GM18907 (cell line): ENCODE measurements around the gene HBQ1.
"Not testable (repeated sequence)": the region's sequence is repeated elsewhere in the genome, so short reads cannot be mapped to it uniquely, and the experiment has no call there.

Source experiments
- ATAC-seq: cut with Tn5 transposase; IDR thresholded peaks from one replicate; pipeline ENCODE4 v1.9.1; 2021; ENCODE audit warnings: mild to moderate bottlenecking, moderate library complexity; ENCODE audit not compliant: unreplicated experiment

HBQ1 gene

GRCh38 chr16:180101-180675 lies at the start of gene HBQ1:
HBQ1 (plus strand) TSS chr16:180459; CDS start chr16:180487, 28 bp downstream.
- ATAC-seq: no peak

DNA sequence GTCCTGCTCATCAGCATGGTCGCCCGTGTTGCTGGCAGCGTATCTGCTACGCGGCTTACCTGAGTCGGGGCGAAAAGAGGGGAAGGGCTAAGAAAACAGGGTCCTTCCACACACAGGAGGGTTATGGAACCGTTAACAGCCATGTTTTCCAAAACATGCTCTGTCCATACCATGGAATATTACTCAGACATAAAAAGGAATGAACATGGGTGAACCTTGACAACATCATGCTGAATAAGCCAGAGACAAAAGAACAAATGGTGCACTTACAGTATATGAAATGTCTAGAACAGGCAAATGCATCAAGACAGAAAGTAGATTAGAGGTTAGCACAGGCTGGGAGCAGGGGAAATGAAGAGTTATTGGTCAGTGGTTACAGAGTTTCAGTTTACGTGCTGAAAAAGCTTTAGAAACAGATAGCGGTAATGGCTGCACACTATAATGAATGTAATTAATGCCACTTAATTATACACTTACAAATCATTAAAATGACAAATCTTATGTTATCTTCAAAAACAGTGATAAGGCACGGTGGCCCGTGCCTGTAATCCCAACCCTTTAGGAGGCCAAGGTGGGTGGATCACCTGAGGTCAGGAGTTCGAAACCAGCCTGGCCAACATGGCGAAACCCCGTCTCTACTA lies 49.6 kb upstream of the HBQ1 start:
- ATAC-seq: no peak

GRCh38 chr16:132120-132519 lies 48.1 kb upstream of the HBQ1 start:
- no peak for ATAC-seq

DNA sequence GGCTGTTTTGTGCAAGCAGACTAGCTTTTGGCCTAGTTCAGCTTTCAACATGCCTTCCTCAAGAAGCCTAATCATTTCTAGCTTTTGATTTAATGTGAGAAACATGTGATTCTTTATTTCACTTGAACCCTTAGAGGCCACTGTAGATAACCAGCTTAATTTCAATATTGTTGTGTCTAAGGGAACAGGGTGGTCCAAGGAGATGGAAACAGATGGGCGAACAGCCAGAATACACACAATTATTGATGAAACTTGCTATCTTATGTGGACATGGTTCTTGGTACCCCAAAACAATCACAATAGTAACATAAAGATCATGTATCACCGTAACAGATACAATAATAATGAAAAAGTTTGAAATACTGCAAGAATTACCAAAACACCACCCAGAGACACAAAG lies 46.5 kb upstream of the HBQ1 start:
- no peak for ATAC-seq

- ATAC-seq: no peak
Measured at GRCh38 chr16:138049-138417, 42.2 kb upstream of the HBQ1 start.

DNA sequence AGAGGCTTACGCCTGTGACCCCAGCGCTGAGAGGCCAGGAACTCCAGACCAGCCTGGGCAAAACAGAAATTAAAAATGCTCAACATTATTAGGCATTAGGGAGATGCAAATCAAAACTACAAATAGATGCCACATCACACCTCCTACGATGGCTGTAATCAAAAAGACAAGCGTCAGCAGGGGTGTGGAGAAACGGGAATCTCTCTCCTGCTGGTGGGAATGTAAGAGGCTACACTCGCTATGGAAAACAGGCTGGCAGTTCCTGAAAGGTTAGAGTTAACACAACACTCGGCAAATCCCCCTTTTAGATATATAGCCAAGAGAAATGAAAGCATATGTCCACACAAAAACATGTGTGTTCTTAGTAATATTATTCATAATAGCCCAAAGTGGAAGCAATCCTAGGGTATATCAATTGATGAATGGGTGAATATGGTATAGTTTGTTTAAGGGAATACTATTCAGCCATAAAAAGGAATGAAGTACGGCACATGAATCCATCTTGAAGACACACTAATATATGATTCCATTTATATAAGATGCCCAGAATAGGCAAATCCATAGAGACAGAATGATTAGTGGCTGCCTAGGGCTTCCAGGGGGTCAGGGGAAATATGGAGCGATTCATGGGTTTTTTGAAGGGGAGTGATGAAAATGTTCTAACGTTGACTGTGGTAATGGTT lies 39.9 kb upstream of the HBQ1 start:
- ATAC-seq: no peak

DNA sequence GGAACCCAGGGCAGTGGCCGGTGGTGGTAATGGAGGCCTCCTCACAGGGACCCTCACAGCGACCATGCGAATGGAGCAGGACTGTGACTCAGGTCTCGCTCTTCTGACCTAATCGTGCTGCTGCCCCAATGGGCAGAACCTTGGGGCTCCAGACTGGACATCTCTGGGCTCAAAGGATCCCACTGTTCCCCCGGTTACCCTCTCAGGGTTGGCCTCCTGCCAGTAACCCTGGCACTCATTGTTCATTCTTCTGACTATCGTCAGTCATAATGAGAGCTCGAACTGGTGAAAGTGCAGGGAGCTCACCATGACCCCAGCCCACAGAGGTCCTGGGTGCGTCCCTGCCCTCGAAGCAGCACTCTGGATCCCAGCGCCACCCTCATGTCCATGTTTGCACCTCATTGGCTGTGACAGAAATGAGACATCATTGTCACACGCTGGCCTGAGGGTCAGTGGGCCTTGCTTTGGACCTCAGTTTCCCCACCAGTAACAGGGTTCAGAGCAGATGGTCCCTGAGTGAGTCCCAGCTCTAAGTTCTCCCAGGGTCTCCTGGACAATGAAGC lies 37.8 kb upstream of the HBQ1 start:
- ATAC-seq: no peak

- ATAC-seq: no peak
Measured at GRCh38 chr16:143047-143446, 37.2 kb upstream of the HBQ1 start.

- ATAC-seq: no peak
Measured at GRCh38 chr16:143456-143855, 36.8 kb upstream of the HBQ1 start.

DNA sequence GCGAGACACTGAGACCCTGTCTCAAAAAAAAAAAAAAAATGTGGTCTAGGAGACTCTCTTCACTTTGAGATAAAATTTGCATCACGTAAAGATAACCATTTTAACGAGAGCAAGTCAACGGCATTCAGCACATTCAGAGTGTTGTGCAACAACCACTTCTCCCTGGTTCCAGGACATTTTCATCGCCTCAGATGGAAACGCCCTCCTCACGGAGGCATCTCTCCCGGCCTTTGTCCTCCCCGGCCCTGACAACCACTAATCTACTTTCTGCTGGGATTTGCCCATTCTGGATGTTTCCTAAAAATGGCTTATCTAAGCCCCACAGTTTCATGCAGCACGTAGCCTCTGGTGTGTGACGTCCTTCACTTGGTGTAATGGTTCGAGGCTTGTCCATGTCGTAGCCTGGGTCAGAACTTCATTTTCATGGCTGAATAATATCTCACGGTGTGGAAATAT lies 35.4 kb upstream of the HBQ1 start:
- no peak for ATAC-seq

DNA sequence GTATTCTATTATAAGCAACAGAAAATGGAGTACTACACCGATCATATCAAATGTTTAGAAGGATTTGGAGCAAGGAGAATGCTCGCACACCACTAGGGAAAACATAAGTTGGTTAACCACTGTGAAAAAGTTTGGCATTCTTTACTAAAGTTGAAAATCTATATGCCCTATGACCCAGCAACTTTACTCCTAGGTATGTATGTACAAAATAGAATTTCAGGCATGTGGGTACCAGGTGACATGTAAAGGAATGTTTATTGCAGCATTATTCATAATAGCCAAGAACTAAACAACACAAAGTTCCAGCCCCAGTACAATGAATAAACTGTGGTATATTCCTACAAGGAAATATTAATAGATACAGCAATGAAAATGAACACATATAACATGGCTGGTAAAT lies 33.6 kb upstream of the HBQ1 start:
- no peak for ATAC-seq

DNA sequence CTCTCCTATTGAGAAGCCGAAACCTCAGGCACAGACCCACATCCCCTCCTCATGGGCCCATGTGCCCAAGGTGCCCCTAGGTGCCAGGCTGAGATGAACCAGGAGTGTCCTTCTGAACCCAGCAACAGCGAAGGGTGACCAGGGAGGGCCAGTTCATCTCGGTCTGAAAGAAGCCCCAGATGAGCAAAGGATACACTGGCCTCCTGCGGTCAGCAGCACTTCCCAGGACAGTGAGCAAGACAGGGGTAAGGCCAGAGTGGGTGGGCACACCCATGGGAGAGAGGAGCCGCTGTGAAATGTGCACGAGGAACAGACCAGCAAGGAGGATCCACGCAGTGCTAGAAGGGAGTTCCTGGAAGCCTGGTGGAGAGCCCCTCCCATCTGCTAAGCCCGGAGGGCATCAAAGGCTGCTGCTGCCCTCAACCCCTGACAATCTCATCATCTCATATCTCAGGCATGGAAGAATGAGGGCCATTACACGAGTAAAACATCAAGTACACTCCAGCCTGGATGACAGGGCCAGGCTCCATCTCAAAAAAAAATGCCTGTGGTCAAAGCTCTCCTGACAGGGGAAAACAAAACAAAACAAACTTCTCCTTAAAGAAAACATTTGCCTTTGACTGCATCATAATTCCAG lies 31.1 kb upstream of the HBQ1 start:
- ATAC-seq: no peak

- no peak for ATAC-seq
Measured at GRCh38 chr16:152141-153128, 27.8 kb upstream of the HBQ1 start, which contains the start of gene HBZ. HBZ (plus strand) TSS chr16:152644; CDS start chr16:152910, 266 bp downstream.

- ATAC-seq: not testable (repeated sequence)
Measured at GRCh38 chr16:153129-153521, 27.1 kb upstream of the HBQ1 start.

DNA sequence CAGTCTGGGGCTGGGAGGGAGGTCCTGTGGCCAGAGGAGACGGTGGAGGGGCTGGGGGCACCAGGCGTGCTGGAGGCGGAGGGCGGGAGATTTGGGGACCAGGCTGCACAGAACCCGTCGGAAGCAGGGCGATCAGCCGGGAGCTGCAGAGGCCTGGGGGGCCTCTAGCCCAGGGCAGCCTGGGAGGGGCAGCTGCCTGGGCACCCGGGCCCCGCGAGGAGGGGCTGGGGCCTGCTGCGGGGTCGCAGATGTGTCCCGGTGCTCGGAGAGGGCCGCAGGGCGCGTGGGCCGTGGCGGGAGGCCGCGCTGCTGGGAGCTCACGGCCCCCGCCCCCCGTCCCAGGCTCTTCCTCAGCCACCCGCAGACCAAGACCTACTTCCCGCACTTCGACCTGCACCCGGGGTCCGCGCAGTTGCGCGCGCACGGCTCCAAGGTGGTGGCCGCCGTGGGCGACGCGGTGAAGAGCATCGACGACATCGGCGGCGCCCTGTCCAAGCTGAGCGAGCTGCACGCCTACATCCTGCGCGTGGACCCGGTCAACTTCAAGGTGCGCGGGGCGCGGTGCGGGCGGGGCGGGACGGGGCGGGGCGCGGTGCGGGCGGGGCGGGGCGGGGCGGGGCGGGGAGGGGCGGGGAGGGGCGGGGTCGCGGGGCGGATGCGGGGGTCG lies 26.6 kb upstream of the HBQ1 start:
- not testable (repeated sequence) for ATAC-seq

DNA sequence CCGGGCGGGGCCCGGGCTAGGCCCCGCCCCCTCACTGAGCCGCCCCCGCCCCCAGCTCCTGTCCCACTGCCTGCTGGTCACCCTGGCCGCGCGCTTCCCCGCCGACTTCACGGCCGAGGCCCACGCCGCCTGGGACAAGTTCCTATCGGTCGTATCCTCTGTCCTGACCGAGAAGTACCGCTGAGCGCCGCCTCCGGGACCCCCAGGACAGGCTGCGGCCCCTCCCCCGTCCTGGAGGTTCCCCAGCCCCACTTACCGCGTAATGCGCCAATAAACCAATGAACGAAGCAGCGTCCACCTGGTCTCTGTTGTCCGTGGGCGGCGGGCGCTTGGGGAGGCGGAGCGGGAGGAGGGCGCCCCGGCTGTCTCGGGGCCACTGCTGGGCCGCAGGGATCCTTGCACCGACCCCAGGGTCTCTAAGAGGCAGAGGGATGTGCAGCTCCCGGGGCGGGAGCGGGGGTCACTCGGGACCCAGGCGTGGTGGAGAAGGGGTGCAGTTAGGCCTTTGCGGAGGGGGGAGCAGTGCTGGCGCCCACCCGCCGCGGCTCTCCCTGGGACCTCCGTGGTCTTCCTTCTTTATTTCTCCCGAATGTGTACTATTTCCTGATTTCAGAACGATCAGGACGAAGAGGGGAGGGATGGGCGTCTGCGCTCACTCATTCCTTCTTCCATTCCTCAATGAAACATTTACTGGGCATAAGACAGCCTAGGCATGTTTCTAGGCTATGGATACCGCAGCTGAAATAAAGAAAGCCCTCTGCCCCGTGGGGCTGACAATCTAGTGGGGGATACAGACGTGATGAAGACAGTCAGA lies 25.8 kb upstream of the HBQ1 start:
- no peak for ATAC-seq

GRCh38 chr16:155031-155398 lies 25.2 kb upstream of the HBQ1 start:
- no peak for ATAC-seq

DNA sequence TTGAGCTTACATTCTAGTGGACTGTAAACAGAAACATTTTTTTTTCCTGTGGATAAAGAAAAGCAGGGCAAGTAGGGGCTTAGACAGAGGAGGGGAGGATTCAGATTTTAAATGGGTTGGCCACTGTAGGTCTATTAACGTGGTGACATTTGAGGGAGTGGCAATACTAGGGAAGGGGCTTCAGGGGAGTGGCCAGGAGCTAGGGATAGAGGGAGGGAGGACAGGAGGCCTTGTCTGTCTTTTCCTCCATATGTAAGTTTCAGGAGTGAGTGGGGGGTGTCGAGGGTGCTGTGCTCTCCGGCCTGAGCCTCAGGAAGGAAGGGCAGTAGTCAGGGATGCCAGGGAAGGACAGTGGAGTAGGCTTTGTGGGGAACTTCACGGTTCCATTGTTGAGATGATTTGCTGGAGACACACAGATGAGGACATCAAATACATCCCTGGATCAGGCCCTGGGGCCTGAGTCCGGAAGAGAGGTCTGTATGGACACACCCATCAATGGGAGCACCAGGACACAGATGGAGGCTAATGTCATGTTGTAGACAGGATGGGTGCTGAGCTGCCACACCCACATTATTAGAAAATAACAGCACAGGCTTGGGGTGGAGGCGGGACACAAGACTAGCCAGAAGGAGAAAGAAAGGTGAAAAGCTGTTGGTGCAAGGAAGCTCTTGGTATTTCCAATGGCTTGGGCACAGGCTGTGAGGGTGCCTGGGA lies 21.0 kb upstream of the HBQ1 start:
- ATAC-seq: no peak
